Upper lobe of right lung (tissue), 1 donor: Measurements from ENCODE around the gene ASPN. TPM values are rescaled to one million over a fixed set of nuclear protein-coding genes. Genes with fewer than 3 reads are reported as not detected.

Experiments used
- ATAC-seq: fragments of 200-7000 bp; cut with Tn5 transposase; one replicate; pipeline ENCODE4 v1.9.1; 2020; ENCODE audit warnings: mild to moderate bottlenecking, moderate library complexity
- DNase-seq: peaks from one replicate; pipeline ENCODE4 v3.0.0-alpha.2; 2020
- H3K27ac ChIP-seq: fragments of 200-600 bp; one replicate; pipeline ENCODE4 v1.8.0; 2022
- H3K27me3 ChIP-seq: fragments of 200-600 bp; one replicate; pipeline ENCODE4 v1.8.0; 2022; ENCODE audit warnings: mild to moderate bottlenecking
- H3K36me3 ChIP-seq: fragments of 200-600 bp; one replicate; pipeline ENCODE4 v1.8.0; 2022
- H3K4me1 ChIP-seq: fragments of 200-600 bp; one replicate; pipeline ENCODE4 v1.8.0; 2022
- H3K4me3 ChIP-seq: fragments of 200-600 bp; one replicate; pipeline ENCODE4 v1.8.0; 2022; ENCODE audit warnings: mild to moderate bottlenecking
- H3K9me3 ChIP-seq: fragments of 200-600 bp; one replicate; pipeline ENCODE4 v1.8.0; 2022
- intact Hi-C: fragments of 100-400 bp; cut with DNase I; formaldehyde crosslinking; loops from one replicate; pipeline ENCODE4 v1.11.0; 2022
- total RNA-seq: library from RNA; stranded (reverse); fragmentation: NEBNext Ultra II Directional; extraction: Animal tissue kit (Norgen Biotek cat#: 25700); gene quantifications from one replicate; pipeline ENCODE4 v1.2.1, GENCODE V29; 2021
- TF ChIP-seq, protein P1 (sequence below): fragments of 200-600 bp; IDR thresholded peaks from one replicate; pipeline ENCODE4 v1.8.0; 2022; ENCODE audit warnings: antibody characterized with exemption
- donor health status: DM: no; HTN: yes; CAD: no; lungs with severe emphysema.

ASPN gene
- total RNA-seq, 1 donor from 2014 or later: 7.5 TPM

DNA sequence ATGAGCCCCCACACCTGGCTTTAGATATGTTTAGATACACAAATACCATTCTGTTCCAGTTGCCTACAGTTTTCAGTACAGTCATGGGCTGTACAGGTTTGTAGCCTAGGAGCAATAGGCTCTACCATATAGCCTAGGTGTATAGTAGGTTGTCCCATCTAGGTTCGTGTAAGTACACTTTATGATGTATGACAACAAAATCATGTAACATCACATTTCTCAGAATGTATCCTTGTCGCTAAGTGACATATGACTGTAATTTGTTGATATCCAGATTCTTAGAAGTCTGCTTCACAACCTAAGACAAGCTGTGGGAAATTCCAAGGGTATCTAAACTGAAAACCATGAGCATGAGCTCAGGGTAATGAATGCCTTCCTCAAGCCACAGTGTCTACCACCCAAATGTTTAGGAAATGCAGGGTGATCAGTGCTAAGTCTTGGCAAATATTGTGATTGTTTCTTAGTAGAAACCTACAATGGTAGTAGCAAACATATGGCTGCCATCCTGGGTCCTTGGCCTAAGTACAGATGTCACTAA is 45.1 kb upstream of the ASPN start:
- Histone ChIP-seq H3K4me1 (no peaks in the 10 kb centered on the region), H3K36me3 (no peaks in the 10 kb centered on the region), H3K27me3 (no peaks in the 10 kb centered on the region), H3K9me3 (no peaks in the 10 kb centered on the region), H3K4me3 (no peak overlapping the region), H3K27ac (no peak overlapping the region)
- no peak for ATAC-seq
- DNase-seq: no peak
- TF ChIP-seq, protein P1, sequence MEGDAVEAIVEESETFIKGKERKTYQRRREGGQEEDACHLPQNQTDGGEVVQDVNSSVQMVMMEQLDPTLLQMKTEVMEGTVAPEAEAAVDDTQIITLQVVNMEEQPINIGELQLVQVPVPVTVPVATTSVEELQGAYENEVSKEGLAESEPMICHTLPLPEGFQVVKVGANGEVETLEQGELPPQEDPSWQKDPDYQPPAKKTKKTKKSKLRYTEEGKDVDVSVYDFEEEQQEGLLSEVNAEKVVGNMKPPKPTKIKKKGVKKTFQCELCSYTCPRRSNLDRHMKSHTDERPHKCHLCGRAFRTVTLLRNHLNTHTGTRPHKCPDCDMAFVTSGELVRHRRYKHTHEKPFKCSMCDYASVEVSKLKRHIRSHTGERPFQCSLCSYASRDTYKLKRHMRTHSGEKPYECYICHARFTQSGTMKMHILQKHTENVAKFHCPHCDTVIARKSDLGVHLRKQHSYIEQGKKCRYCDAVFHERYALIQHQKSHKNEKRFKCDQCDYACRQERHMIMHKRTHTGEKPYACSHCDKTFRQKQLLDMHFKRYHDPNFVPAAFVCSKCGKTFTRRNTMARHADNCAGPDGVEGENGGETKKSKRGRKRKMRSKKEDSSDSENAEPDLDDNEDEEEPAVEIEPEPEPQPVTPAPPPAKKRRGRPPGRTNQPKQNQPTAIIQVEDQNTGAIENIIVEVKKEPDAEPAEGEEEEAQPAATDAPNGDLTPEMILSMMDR: no peak
- intact Hi-C loops: no loop called here

- no peaks in the 10 kb centered on the region for H3K9me3 ChIP-seq
- TF ChIP-seq, protein P1: no peak
- DNase-seq (no peak), ATAC-seq (no peak)
- H3K4me3 ChIP-seq: no peak overlapping the region
- H3K27me3 ChIP-seq: no peaks in the 10 kb centered on the region
- H3K27ac ChIP-seq: no peak overlapping the region
- intact Hi-C loops: no loop called here
- H3K4me1 ChIP-seq: no peaks in the 10 kb centered on the region
- H3K36me3 ChIP-seq: no peaks in the 10 kb centered on the region
Measured at GRCh38 chr9:92525306-92525705, 43.0 kb upstream of the ASPN start.

DNA sequence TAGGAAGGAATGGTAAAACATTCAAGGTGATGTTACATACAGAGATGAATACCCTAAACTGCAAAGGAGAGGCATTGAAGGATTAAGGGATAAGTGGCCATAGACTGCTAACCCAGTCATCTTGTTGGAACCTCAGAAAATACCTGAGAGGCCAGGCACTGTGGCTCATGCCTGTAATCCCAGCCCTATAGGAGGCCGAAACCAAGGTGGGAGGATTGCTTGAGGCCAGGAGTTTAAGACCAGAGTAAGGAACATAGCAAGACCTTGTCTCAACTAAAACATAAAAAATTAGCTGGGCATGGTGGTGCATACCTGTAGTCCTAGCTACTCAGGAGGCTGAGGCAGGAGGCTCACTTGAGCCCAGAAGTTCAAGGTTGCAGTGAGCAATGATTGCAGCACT is 42.6 kb upstream of the ASPN start:
- no peaks in the 10 kb centered on the region for H3K4me1 ChIP-seq
- intact Hi-C loops: no loop called here
- no peak overlapping the region for H3K27ac ChIP-seq
- H3K4me3 ChIP-seq: no peak overlapping the region
- TF ChIP-seq, protein P1: no peak
- no peaks in the 10 kb centered on the region for H3K9me3 ChIP-seq
- DNase-seq (no peak), ATAC-seq (no peak)
- no peaks in the 10 kb centered on the region for H3K27me3 ChIP-seq
- H3K36me3 ChIP-seq: no peaks in the 10 kb centered on the region

- DNase-seq (no peak), ATAC-seq (no peak)
- TF ChIP-seq, protein P1: no peak
- H3K9me3 ChIP-seq: no peaks in the 10 kb centered on the region
- H3K4me1 ChIP-seq: no peaks in the 10 kb centered on the region
- no peaks in the 10 kb centered on the region for H3K36me3 ChIP-seq
- no peaks in the 10 kb centered on the region for H3K27me3 ChIP-seq
- intact Hi-C loops: no loop called here
- H3K4me3 ChIP-seq: no peak overlapping the region
- no peak overlapping the region for H3K27ac ChIP-seq
Measured at GRCh38 chr9:92522983-92523970, 41.0 kb upstream of the ASPN start.

DNA sequence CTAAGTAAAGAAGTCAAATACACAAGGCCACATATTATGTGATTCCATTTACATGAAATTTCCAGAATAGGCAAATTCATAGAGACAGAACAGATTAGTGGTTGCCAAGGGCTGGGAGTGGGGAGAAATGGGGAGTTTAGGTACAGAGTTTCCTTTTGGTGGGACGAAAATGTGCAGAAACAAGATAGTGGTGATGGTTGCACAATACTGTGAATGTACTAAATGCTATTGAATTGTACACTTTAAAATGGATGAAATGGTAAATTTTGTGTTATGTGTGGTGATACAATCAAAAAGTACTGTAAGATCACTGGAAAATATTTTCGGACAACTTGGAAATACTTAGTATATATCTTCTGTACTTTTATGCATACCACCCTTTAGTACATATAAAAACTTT is 38.5 kb upstream of the ASPN start:
- Histone ChIP-seq H3K27me3 (no peaks in the 10 kb centered on the region), H3K4me3 (no peak overlapping the region), H3K4me1 (no peaks in the 10 kb centered on the region), H3K9me3 (no peaks in the 10 kb centered on the region), H3K36me3 (peaks cover 5% of the 10 kb centered on the region), H3K27ac (no peak overlapping the region)
- no peak for ATAC-seq
- no peak for DNase-seq
- TF ChIP-seq, protein P1: no peak
- intact Hi-C loops: no loop called here
